Karpas-422 (cell line): ENCODE data around the gene CA10. TPM values are rescaled to one million over a fixed set of nuclear protein-coding genes. Genes with fewer than 3 reads are reported as not detected.

Experiments
- DNase-seq: peaks from one replicate; pipeline ENCODE4 v3.0.0-alpha.2; 2015
- H2AFZ ChIP-seq: fragments of 200-600 bp; sonication (generic); 2 replicates; pipeline ENCODE4 v1.6.1; 2014; ENCODE audit warnings: antibody characterized with exemption, low read length, mixed read lengths
- H3K27ac ChIP-seq: fragments of 200-600 bp; sonication (generic); 2 replicates; pipeline ENCODE4 v1.5.1; 2014; ENCODE audit warnings: mild to moderate bottlenecking, low read length, moderate library complexity
- H3K27me3 ChIP-seq: fragments of 200-600 bp; sonication (generic); 2 replicates; pipeline ENCODE4 v1.6.1; 2014; ENCODE audit warnings: low read length, mixed read lengths
- H3K36me3 ChIP-seq: fragments of 200-600 bp; sonication (generic); 2 replicates; pipeline ENCODE4 v1.6.1; 2014; ENCODE audit warnings: low read length, mixed read lengths; ENCODE audit not compliant: insufficient read depth
- H3K4me1 ChIP-seq: fragments of 200-600 bp; sonication (generic); 2 replicates; pipeline ENCODE4 v1.6.1; 2014; ENCODE audit warnings: mild to moderate bottlenecking, low read length, mixed read lengths
- H3K4me2 ChIP-seq: fragments of 200-600 bp; sonication (generic); 2 replicates; pipeline ENCODE4 v1.6.1; 2014; ENCODE audit warnings: low read length, low read depth, mild to moderate bottlenecking; ENCODE audit not compliant: poor library complexity, severe bottlenecking
- H3K4me3 ChIP-seq: fragments of 200-600 bp; sonication (generic); 2 replicates; pipeline ENCODE4 v1.5.1; 2014; ENCODE audit warnings: mild to moderate bottlenecking, antibody characterized with exemption, low read length, mixed read lengths
- H3K79me2 ChIP-seq: fragments of 200-600 bp; sonication (generic); 2 replicates; pipeline ENCODE4 v1.6.1; 2014; ENCODE audit warnings: mild to moderate bottlenecking, low read length, mixed read lengths
- H3K9ac ChIP-seq: fragments of 200-600 bp; sonication (generic); 2 replicates; pipeline ENCODE4 v1.6.0; 2014; ENCODE audit warnings: low read length
- H3K9me2 ChIP-seq: fragments of 200-600 bp; sonication (generic), shearing (Covaris generic); replicated peaks from 2 replicates; pipeline ENCODE4 v1.6.0; 2014; ENCODE audit warnings: mild to moderate bottlenecking, low read length, moderate library complexity; ENCODE audit not compliant: insufficient read depth
- H3K9me3 ChIP-seq: fragments of 300-700, 200-600 bp; sonication (generic); 2 replicates; pipeline ENCODE4 v1.6.1; 2014; ENCODE audit warnings: low read length, mixed read lengths
- H4K20me1 ChIP-seq: fragments of 200-600 bp; sonication (generic); 2 replicates; pipeline ENCODE4 v1.6.1; 2014; ENCODE audit warnings: mild to moderate bottlenecking, antibody characterized with exemption, low read length, low read depth; ENCODE audit not compliant: insufficient read depth
- total RNA-seq: library from RNA; depleted of rRNA; stranded (reverse); fragments of >200 nt; shearing (Covaris generic); gene quantifications from 2 replicates; pipeline ENCODE4 v1.2.3, GENCODE V29; 2014; ENCODE audit warnings: low replicate concordance

Gene CA10
- total RNA-seq, 1 experiment from 2014 or later = not detected

GRCh38 chr17:51848451-51848850 lies 310.1 kb downstream of the CA10 start:
- Histone ChIP-seq H3K27me3 (no peaks in the 10 kb centered on the region), H3K27ac (no peak overlapping the region), H3K4me2 (no peak overlapping the region), H3K9ac (no peak overlapping the region), H3K79me2 (no peaks in the 10 kb centered on the region), H3K4me3 (no peak overlapping the region), H4K20me1 (no peaks in the 10 kb centered on the region), H3K4me1 (no peaks in the 10 kb centered on the region), H3K9me2 (no peaks in the 10 kb centered on the region), H3K36me3 (no peaks in the 10 kb centered on the region), H3K9me3 (no peaks in the 10 kb centered on the region), H2AFZ (no peak overlapping the region)
- no peak for DNase-seq

GRCh38 chr17:51846566-51846965 lies 311.9 kb downstream of the CA10 start:
- Histone ChIP-seq H3K27me3 (no peaks in the 10 kb centered on the region), H2AFZ (no peak overlapping the region), H3K27ac (no peak overlapping the region), H3K36me3 (no peaks in the 10 kb centered on the region), H3K79me2 (no peaks in the 10 kb centered on the region), H4K20me1 (no peaks in the 10 kb centered on the region), H3K9ac (no peak overlapping the region), H3K9me2 (no peaks in the 10 kb centered on the region), H3K4me2 (no peak overlapping the region), H3K4me3 (no peak overlapping the region), H3K9me3 (no peaks in the 10 kb centered on the region), H3K4me1 (no peaks in the 10 kb centered on the region)
- DNase-seq = no peak

GRCh38 chr17:51845776-51846175 lies 312.7 kb downstream of the CA10 start:
- H3K9ac ChIP-seq = no peak overlapping the region
- H3K27ac ChIP-seq = no peak overlapping the region
- H3K4me3 ChIP-seq = no peak overlapping the region
- no peak overlapping the region for H2AFZ ChIP-seq
- DNase-seq = no peak
- H3K9me2 ChIP-seq = no peaks in the 10 kb centered on the region
- H3K27me3 ChIP-seq = no peaks in the 10 kb centered on the region
- H3K4me2 ChIP-seq = no peak overlapping the region
- no peaks in the 10 kb centered on the region for H3K79me2 ChIP-seq
- H3K4me1 ChIP-seq = no peaks in the 10 kb centered on the region
- no peaks in the 10 kb centered on the region for H3K36me3 ChIP-seq
- H3K9me3 ChIP-seq = no peaks in the 10 kb centered on the region
- no peaks in the 10 kb centered on the region for H4K20me1 ChIP-seq

GRCh38 chr17:51842763-51843162 lies 315.8 kb downstream of the CA10 start:
- no peaks in the 10 kb centered on the region for H4K20me1 ChIP-seq
- H3K9ac ChIP-seq = no peak overlapping the region
- H3K36me3 ChIP-seq = no peaks in the 10 kb centered on the region
- H3K27ac ChIP-seq = no peak overlapping the region
- no peaks in the 10 kb centered on the region for H3K4me1 ChIP-seq
- no peaks in the 10 kb centered on the region for H3K79me2 ChIP-seq
- no peak overlapping the region for H2AFZ ChIP-seq
- H3K9me3 ChIP-seq = no peaks in the 10 kb centered on the region
- no peaks in the 10 kb centered on the region for H3K27me3 ChIP-seq
- DNase-seq = no peak
- no peak overlapping the region for H3K4me3 ChIP-seq
- H3K4me2 ChIP-seq = no peak overlapping the region
- peaks cover 2% of the 10 kb centered on the region; the same call in 1 of the 2 replicates for H3K9me2 ChIP-seq

GRCh38 chr17:51841669-51842068 lies 316.8 kb downstream of the CA10 start:
- peaks cover 4% of the 10 kb centered on the region; the same call in 1 of the 2 replicates for H3K9me2 ChIP-seq
- no peaks in the 10 kb centered on the region for H3K36me3 ChIP-seq
- H3K9me3 ChIP-seq = no peaks in the 10 kb centered on the region
- no peaks in the 10 kb centered on the region for H3K27me3 ChIP-seq
- H3K9ac ChIP-seq = no peak overlapping the region
- no peak overlapping the region for H2AFZ ChIP-seq
- no peak overlapping the region for H3K27ac ChIP-seq
- no peak for DNase-seq
- no peaks in the 10 kb centered on the region for H3K4me1 ChIP-seq
- no peaks in the 10 kb centered on the region for H4K20me1 ChIP-seq
- H3K4me2 ChIP-seq = no peak overlapping the region
- H3K4me3 ChIP-seq = no peak overlapping the region
- H3K79me2 ChIP-seq = no peaks in the 10 kb centered on the region

GRCh38 chr17:51840688-51841087 lies 317.8 kb downstream of the CA10 start:
- no peak overlapping the region for H3K4me3 ChIP-seq

GRCh38 chr17:51833620-51834019 lies 324.9 kb downstream of the CA10 start:
- Histone ChIP-seq H3K9me2 (peaks cover 4% of the 10 kb centered on the region; the same call in 1 of the 2 replicates), H4K20me1 (no peaks in the 10 kb centered on the region), H3K27ac (no peak overlapping the region), H3K4me3 (no peak overlapping the region), H3K36me3 (no peaks in the 10 kb centered on the region), H3K27me3 (no peaks in the 10 kb centered on the region), H3K9me3 (no peaks in the 10 kb centered on the region), H3K4me2 (no peak overlapping the region), H3K9ac (no peak overlapping the region), H2AFZ (no peak overlapping the region), H3K4me1 (no peaks in the 10 kb centered on the region), H3K79me2 (no peaks in the 10 kb centered on the region)
- DNase-seq = no peak

More at GRCh38 chr17:51840688-51841087, 317.8 kb downstream of the CA10 start:
- no peak for DNase-seq
- H3K4me1 ChIP-seq = no peaks in the 10 kb centered on the region
- no peak overlapping the region for H3K27ac ChIP-seq
- H3K4me2 ChIP-seq = no peak overlapping the region
- no peaks in the 10 kb centered on the region for H3K9me3 ChIP-seq
- no peak overlapping the region for H3K9ac ChIP-seq
- no peaks in the 10 kb centered on the region for H3K27me3 ChIP-seq
- no peaks in the 10 kb centered on the region for H3K79me2 ChIP-seq
- H3K36me3 ChIP-seq = no peaks in the 10 kb centered on the region
- H2AFZ ChIP-seq = no peak overlapping the region
- no peaks in the 10 kb centered on the region for H4K20me1 ChIP-seq
- peaks cover 4% of the 10 kb centered on the region; the same call in 1 of the 2 replicates for H3K9me2 ChIP-seq

GRCh38 chr17:51833045-51833444 lies 325.5 kb downstream of the CA10 start:
- no peak overlapping the region for H3K4me2 ChIP-seq
- no peak overlapping the region for H3K27ac ChIP-seq
- no peak overlapping the region for H3K9ac ChIP-seq
- H2AFZ ChIP-seq = no peak overlapping the region
- H3K27me3 ChIP-seq = no peaks in the 10 kb centered on the region
- no peak for DNase-seq
- no peaks in the 10 kb centered on the region for H3K79me2 ChIP-seq
- no peaks in the 10 kb centered on the region for H3K4me1 ChIP-seq
- H4K20me1 ChIP-seq = no peaks in the 10 kb centered on the region
- no peak overlapping the region for H3K4me3 ChIP-seq
- no peaks in the 10 kb centered on the region for H3K9me3 ChIP-seq
- H3K36me3 ChIP-seq = no peaks in the 10 kb centered on the region
- H3K9me2 ChIP-seq = peaks cover 4% of the 10 kb centered on the region; the same call in 1 of the 2 replicates

GRCh38 chr17:51830886-51831285 lies 327.6 kb downstream of the CA10 start:
- no peaks in the 10 kb centered on the region for H3K4me1 ChIP-seq
- no peak overlapping the region for H2AFZ ChIP-seq
- no peaks in the 10 kb centered on the region for H4K20me1 ChIP-seq
- no peaks in the 10 kb centered on the region for H3K9me2 ChIP-seq
- H3K36me3 ChIP-seq = no peaks in the 10 kb centered on the region
- no peak overlapping the region for H3K27ac ChIP-seq
- no peaks in the 10 kb centered on the region for H3K79me2 ChIP-seq
- no peaks in the 10 kb centered on the region for H3K27me3 ChIP-seq
- no peaks in the 10 kb centered on the region for H3K9me3 ChIP-seq
- H3K4me2 ChIP-seq = no peak overlapping the region
- H3K9ac ChIP-seq = no peak overlapping the region
- no peak overlapping the region for H3K4me3 ChIP-seq
- no peak for DNase-seq
